HG03280 (cell line): Measurements from ENCODE around the gene SMTN.
"Not testable (repeated sequence)": the region's sequence is repeated elsewhere in the genome, so short reads cannot be mapped to it uniquely, and the experiment has no call there.

Source experiments
- ATAC-seq: cut with Tn5 transposase; IDR thresholded peaks from one replicate; pipeline ENCODE4 v1.9.1; 2021; ENCODE audit warnings: mild to moderate bottlenecking, moderate library complexity; ENCODE audit not compliant: unreplicated experiment

The SMTN gene

DNA sequence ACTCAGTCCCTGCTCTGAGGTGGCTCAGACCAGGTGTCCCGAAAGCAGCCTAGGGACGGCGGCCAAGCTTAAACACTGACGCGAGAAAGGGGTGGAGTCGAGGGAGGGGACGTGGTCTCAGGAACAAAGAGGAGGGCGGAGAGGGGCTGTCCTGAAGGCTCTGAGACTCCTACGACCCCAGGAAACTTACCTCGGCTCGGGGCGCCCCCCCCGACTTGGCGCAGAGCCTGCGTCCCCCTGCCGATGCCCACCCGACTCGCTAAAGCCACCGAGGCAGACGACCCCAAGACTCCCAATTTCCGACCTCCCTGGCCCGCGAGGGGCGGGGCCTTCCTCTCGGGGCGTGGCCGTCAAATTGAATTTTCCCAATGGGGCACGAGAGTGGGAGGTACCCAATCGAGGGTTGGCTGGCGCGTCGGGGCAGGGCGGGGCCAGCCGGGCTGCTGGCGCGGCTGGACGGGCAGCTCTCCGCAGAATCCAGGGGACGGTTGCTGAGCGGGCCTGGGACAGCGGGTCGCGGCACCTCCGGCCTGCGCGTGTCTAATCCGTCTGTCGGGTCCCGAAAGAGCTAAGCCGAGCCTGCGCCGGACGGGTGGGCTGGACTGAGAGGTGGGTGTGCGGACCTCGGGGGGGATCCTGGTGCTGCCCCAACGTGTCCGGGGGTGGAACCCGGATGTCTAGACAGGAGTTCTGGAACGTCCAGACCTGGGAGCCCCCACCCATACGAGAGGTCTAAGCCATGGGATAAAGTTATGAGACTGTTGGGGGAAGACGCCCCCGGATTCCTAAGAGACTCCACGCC is at the start of gene SMTN:
TSS of gene SMTN (plus strand) at position 471 of the 802 bp plus-strand sequence. CDS start 1,941 bp downstream, outside the sequence.
- peak; percentile 57 for ATAC-seq

DNA sequence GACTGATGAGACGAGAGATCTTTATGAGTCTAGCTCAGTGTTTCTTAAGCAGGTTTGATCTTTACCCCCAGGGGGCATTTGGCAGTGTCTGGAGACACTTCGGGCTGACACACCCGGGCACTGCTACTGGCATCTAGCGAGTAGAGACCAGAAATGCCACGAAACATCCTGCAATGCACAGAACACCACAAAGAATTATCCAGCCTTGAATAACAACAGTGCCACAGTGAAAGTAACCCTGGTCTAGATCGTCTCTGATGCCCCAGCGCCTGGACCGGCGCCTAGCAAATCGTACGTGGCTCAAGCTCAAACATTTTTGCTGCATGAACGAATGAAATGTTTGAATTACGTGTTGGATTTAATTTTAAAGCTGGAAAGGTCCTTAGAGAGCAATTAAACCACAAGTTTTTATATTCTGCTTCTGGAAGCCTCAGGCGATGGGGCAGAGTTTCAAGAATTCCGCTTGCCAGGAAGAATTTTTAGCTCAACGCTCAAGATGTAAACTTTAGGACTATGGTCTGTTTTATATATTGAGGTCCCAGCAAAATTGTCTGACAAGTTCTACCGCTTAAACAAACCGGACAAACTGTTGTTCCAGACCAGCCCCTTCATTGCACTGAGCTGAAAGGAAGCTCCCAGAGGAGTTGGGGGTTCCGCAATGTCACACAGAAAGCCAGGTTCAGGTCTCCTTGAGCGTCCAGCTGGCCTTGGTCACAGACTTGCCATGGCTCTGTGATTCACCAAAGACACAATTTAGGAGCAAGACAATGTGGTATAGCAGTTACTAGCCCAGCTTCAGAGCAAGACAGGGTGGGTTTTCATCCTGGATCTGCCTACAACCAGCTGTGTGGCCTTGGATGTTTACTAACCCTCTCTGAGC is 44.2 kb upstream of the SMTN start:
- ATAC-seq = no peak

DNA sequence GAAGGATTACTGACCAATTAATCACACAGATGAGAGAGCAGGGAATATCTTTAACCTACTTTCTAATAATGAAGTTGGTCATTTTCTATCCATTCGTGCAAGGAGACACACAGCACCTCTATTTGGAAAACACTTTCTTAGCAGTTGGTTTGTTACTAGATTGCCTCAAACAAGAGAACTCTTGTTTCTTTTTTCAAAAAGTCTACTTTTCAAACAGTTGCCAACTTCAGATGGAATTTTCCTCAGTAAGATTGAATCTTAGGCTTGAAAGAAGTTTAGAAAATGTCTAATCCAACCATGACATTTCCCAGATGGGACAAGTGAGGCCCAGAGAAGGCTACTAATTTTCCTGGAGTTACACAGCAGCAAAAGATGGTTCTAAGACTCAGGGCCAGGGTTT is 42.4 kb upstream of the SMTN start:
- no peak for ATAC-seq

DNA sequence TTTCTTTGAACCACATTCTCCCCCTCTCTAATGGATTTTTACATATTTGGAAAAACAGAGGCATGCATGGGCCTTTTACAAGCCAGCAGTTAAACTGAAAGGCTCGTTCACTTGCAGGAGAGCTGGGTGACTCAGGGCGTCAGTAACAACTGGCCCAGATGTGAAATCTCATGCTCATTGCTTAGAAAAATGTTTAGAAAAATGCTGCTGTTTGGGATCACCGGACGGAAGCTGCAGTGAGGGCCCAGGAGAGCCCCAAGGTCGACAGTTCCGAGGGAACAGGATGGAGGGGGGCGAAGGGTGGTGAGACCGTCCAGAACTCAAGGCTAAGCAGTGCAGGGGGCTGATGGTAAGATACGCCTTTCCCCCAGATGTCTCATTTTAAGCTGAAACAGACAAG is 41.7 kb upstream of the SMTN start:
- no peak for ATAC-seq

DNA sequence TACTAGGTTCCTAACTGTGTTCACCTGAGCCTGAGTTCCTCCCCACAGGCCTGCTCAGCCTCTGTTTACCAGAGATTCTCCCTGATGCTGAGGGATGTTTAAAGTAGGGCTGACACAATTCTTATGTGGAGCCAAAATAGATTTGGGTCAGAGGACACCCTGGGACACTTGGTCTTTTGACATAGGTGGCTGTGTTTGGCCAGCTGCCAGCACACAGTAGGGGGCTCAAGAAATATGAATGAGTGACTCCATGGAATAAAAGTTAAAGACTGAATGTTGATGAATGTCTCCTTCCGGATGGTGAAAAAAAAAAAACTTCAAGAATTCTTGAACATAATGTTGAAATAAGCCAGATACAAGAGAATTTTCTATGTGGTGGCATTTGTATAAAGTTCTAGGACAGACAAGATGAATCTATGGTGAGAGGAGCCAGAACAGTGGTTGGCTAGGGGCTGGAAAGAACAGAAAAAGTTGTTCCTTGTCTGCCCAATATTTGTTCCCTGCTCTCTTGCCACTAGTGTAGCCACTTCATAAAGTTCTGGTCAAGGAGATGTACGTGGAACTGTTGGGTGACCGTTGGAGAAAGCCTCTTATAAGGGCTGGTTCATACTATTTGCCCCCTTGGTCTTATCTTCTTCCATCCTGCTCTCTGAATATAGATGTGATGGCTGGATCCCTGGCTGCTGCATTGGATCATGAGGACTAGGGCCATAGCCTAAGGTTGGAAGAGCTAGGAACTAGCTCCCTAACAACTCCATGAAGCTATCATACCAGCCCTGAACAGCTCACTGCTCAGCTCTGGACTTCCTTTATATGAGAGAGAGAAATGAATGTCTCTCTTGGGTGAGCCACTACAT is 40.3 kb upstream of the SMTN start:
- ATAC-seq = no peak

DNA sequence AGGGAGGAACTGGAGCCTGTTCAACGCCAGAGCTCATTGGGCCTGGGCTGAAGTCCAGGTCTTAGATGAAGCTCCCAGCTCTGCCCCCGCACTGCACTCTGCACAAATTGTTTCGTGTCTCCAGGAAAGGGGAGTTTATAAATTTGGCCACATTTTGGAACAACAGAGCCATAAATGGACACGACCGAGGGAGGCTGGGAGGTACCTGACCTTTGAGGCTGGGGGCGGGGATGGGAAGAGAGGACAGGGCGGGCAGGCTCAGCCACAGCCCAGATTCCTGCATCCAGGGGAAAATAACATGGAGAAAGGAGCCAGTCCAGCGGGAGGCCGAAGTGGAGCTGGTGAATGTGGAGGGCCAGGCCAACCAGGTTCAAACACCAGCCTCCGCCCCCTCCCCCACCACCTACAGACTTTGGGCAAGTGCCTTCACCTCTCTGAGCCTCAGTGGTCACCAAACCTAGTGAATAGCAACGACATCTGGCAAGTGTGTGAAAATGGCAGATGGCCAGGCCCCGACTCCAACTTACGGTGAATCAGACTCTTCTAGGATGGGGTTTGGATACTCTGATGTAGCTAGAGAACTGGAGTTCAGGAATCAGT is 36.8 kb upstream of the SMTN start:
- ATAC-seq = no peak

DNA sequence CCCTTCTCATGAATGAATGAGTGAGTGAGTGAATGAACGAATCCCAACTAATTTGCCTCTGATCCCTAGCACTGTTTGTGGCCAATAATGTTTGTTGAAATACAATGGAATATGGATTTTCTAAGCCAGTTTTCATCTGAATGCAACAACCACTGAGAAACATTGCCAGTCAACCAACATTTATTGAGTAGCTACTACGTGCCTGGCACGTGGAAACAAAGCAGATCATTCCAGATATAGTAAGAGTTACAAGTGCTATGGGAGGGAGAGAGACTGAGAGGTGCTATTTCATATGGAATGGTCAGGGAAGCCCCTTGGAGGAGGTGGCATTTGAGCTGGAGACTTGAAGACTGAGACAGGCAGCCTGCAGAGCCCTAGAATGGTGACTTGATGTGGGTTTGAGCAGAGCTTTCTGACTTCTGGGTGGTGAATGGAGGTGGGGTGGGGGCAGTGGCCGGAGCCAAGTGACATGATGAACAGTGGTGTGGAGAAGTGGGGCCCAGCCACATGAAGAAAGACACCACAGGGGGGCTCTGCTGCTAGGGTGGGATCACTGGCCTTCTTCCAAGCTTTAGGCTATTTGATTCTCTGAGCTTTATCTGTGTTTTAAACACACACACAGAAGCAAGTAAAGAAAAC is 35.1 kb upstream of the SMTN start:
- ATAC-seq = no peak

DNA sequence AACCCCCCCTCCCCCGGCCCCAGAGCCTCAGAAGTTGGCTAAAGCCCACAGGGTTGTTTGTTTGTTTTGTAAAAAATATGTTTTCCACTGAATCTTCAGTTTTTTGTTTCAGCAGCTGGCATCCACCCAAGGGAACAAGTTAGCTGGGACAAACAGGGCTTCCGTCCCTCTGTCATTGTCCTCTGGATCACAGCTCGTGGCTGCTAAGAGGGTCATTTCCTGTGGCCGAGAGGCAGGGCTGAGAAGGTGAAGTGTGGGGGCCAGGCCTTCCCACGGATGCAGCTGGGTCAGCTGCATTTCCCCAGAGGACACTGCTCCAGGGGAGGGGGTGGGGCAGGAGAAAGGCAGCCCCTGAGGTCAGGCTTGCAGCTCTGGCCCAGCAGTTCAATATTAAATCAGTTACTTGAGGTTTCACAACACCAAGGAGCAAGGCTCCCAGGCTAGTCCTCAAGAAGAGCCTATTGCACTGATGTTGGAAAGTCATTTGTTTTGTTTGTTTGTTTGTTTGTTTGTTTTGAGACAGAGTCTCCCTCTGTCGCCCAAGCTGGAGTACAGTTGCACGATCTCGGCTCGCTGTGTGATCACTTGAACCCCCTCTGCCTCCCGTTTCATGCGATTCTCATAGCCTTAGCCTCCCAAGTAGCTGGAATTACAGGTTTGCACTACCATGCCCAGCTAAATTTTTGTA is 34.4 kb upstream of the SMTN start:
- no peak for ATAC-seq

DNA sequence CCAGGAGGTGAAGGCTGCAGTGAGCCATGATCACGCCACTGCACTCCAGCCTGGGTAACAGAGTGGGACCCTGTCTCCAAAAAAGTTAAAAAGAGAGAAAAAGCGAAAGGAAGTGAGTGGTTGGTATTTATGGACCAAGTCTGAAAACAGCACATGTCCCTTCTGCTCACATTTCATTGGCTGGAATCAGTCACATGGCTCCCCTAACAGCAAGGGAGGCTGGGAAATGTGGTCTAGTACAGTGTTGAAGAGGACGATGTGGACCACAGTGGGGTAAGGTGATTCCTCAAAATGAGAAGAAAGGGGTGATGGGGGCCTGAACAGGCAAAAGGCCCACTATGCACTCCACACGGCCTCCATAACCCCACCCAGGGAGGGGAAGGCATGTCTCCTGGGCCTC is 32.5 kb upstream of the SMTN start:
- ATAC-seq = no peak

DNA sequence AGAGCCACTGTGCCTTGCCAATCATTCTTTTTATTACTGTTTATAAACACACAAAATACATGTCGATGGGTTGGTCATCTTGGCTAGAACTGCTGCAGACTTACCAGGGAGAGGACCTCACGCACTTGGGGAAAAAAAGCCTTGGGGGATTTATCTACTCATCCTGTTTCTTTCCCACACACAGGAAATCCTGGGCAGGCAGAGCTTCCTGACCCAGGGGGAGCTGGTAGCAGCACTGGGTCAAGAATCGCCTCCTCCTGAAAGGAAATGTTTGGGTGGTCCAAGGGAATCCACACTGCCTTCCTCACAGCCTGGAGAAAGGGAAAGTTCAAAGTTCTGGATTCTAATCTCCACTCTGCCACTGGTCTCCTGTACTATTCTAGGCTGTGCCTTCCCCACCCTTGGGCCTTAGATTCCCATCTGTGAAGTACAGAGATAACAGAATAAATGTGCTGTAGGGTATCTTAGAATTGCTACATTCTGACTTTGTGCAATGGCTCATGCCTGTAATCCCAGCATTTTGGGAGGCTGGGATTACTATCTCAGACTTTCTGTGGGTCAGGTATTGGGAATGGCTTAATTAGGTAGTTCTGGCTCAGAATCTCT is 31.2 kb upstream of the SMTN start:
- ATAC-seq = no peak

DNA sequence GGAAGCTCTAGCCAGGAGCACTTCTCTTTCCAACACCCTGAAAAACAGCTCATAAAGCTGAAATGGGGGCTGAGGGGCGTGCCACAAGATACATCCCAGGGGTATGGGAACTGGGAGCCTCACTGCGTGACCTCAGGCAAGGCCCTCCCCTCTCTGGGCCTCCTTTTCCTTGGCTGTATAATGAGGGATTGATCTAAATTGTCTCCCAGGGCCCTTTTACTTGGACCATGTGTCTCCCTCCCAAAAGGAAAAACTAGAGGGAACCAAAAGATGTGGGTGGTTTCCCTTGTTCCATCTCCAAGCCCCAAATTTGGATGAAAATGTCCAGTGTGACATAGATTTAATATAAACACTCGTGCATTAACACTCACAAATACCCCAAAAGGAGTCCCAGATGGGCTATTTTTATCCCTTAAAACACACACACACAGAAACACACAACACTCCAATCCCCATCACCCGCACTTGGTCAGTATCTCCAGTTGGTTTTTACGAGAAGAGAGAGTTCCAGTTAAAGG is 25.9 kb upstream of the SMTN start:
- ATAC-seq = no peak

DNA sequence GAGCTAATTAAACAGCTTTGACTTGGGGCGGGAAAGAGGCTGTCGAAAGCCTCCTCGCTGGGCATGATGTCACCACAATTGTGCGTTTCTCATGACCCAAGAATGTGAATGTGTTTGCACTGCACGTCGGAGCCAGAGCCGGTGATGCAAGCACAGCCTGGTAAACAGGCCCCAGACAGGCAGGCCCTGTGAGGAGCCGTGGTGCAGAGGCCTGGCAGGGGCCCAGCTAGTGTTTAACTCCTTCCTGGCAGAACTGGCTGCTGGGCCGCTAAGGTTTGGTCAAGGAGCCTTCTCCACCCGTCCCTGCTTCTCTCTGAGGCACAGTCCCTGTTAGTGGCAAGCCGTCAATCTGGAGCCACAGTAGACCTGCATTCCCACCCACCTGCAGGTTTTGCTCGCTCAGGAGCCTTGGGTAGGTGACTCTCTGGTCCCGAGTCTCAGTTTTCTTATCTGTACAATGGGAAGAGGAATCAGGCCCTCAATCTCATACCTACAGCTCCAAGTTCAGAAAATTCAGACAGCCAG is 25.4 kb upstream of the SMTN start:
- ATAC-seq = no peak

DNA sequence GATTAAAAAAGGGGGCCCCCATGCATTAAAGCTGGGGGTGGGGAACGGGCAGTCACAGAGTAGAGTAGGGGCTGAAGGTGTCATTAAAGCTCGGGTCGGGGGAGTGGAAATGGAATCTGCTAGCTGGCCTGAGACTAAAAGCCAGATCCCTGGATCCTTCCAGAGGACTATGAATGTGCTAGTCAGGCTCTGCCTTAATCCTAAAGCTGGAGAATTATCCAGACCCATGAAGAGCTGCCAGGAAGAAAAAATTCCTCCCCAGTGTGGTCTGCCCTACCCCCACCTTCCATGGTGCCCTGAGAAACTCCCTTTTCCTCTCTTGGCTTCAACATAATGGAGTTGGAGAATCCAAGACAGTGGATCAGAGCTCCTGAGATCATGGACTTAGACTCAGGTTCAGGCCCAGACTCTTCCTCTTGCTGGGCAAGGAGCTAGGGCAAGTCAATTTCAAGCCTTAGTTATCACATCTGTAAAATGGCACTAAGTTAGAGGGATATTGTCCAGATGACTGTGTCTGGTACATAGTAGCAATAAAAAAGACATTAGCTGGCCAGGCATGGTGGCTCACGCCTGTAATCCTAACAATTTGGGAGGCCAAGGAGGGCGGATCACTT is 24.0 kb upstream of the SMTN start:
- ATAC-seq = no peak

DNA sequence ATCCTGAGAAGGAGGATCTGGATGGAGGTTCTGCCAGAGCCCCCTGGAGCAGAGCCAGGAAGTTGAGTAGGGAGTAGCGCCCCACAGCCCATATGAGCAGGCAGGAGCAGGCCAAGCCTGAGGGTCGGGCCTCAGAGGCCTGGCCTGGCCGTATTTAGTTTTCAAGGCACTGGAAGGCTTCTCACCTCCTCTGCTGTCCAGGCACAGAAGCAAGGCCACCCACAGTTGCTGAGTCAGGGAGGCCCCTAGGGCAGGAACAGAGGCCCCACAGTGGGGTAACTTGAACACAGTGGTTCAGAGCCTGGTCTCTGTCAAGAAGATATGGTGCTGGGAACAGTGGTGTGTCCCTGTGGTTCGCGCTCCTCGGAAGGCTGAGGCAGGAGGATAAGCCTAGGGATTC is 21.5 kb upstream of the SMTN start:
- not testable (repeated sequence) for ATAC-seq

DNA sequence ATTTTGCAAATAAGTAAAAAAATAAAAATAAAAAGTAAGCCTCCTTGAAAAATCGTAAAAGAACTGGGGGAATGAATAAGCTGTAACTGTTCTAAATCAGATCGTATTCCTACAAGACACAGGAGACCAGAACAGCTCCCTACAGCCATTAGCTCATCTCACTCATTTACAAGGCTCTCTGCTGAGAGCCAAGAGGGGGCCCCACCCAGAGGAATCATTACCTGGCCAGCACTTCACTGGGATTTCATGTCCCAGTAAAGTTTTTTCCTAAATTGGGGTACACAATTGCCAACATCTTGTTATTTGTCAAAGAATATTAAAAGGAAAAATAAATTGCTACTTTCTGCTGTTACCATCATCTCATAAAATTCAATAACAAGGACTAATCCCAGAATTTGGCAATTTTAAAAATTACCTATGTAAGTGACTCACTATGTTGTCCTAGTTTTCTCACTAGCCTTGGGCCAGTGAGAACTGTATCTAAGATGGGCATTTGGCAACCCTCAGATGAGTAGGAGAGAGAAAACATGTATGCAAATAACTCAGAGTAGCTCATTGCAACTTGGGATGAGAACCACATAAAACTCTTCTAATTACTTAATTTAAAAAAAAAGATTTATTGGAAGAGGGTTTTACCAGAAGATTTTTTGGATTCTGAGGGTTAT is 18.4 kb upstream of the SMTN start:
- no peak for ATAC-seq

DNA sequence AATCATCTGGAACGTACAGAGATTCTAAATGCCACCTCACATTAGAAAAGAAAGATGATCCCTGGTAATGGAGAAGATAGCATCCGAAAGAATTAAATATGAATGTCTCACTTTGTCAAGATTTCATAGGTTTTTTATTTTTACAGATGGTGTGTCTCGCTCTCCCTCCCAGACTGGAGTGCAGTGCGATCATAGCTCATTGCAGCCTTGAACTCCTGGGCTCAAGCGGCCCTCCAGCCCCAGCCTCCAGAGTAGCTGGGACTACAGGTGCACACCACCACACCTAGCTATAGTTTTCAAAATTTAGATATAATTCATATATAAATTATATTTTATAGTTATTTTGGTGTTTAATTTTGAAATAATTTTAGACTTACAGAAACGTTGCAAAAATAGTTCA is 16.7 kb upstream of the SMTN start:
- no peak for ATAC-seq

DNA sequence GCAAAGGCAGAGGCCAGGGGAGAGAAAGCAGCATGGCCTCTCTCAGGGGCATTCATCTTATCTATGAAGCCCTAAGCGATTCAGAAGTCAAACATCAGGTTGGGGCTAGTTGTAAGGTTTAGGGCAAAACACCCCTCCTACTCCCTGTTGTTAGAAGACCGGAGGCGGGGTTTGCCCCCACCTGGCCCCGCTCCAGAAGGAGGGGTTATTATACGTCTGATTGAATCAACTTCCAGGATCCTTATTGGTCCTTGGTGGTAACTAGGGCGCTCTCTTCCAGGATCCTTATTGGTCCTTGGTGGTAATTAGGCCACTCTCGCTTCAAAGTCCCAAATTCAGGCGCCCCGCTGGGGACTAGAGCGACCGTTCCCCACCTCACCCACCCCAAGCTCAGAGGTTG is 12.1 kb upstream of the SMTN start:
- no peak for ATAC-seq
